ENCODE data around the gene NOSTRIN. TPM values are rescaled to one million over a fixed set of nuclear protein-coding genes. Genes with fewer than 3 reads are reported as not detected.

NOSTRIN gene
- total RNA-seq, 2 donors from 2014 or later, result 0.42 to 0.73 TPM

DNA sequence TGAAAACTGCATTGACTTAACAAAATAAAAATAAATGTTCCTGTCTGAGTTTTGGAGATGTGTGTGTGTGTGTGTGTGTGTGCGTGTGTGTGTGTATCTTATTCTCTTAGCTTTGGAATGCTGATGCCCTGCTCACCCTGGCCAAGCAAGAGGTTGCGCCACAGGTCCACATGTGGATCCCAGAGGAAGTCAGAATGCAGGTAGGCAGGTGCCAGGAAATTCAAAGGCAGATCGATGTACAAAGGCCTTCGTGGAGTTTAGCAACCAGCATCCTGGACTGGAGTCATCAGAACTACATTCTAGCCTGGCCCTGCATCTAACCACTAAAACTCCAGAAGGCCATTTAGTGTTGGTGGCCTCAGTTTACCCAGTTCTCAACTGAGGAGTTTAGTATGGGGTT, 111.1 kb downstream of the NOSTRIN start:
- no peak for DNase-seq
- no peaks in the 10 kb centered on the region for H3K36me3 Mint-ChIP-seq (ENCODE audit: low read depth)
- peaks cover 13% of the 10 kb centered on the region for H3K27me3 ChIP-seq (ENCODE audit: control insufficient read depth, insufficient read depth, low read length, poor library complexity, severe bottlenecking)
- H3K9me3 ChIP-seq (ENCODE audit: control insufficient read depth, low read length), result peaks cover 12% of the 10 kb centered on the region
- WGBS, 2 experiments (ENCODE audit: insufficient coverage in 1 of 2, insufficient read length in 1 of 2), result 89 to 100% methylated on average over 2 to 4 of the region's 4 CpGs
- TF ChIP-seq, protein P1, sequence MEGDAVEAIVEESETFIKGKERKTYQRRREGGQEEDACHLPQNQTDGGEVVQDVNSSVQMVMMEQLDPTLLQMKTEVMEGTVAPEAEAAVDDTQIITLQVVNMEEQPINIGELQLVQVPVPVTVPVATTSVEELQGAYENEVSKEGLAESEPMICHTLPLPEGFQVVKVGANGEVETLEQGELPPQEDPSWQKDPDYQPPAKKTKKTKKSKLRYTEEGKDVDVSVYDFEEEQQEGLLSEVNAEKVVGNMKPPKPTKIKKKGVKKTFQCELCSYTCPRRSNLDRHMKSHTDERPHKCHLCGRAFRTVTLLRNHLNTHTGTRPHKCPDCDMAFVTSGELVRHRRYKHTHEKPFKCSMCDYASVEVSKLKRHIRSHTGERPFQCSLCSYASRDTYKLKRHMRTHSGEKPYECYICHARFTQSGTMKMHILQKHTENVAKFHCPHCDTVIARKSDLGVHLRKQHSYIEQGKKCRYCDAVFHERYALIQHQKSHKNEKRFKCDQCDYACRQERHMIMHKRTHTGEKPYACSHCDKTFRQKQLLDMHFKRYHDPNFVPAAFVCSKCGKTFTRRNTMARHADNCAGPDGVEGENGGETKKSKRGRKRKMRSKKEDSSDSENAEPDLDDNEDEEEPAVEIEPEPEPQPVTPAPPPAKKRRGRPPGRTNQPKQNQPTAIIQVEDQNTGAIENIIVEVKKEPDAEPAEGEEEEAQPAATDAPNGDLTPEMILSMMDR (conservative IDR thresholded peaks at IDR 0.05), result no peak
- H3K9ac ChIP-seq (ENCODE audit: extremely low read depth, low read length, poor library complexity, severe bottlenecking), result no peak overlapping the region
- H3K4me1 ChIP-seq (ENCODE audit: control insufficient read depth, insufficient read depth, low read length), result no peaks in the 10 kb centered on the region
- H3K27me3 Mint-ChIP-seq (ENCODE audit: insufficient read depth), result peaks cover 22% of the 10 kb centered on the region
- H3K4me3 Mint-ChIP-seq, result peak overlapping the region; percentile 44
- peaks cover 23% of the 10 kb centered on the region for H3K4me1 Mint-ChIP-seq
- H3K4me3 ChIP-seq (ENCODE audit: low read length), result no peak overlapping the region
- no peak overlapping the region for H3K27ac Mint-ChIP-seq
- H3K9me3 Mint-ChIP-seq, result peaks cover 9% of the 10 kb centered on the region
- H3K27ac ChIP-seq (ENCODE audit: low read depth, low read length), result no peak overlapping the region
- H3K36me3 ChIP-seq (ENCODE audit: control insufficient read depth, insufficient read depth, low read length), result no peaks in the 10 kb centered on the region

Other genes starting within 250 kb of the NOSTRIN start
- gene SPC25, start 87.8 kb downstream of the NOSTRIN start, total RNA-seq, result 10 to 100 TPM; 22.4 to 57.8 TPM
- gene G6PC2, start 98.7 kb downstream of the NOSTRIN start, total RNA-seq, result not detected
- gene ABCB11, start 228.7 kb downstream of the NOSTRIN start, total RNA-seq, result under 1 TPM; 0.04 TPM

Measured in endodermal cell (in vitro differentiated cells).